Measurements from ENCODE around the gene DCN. TPM values are rescaled to one million over a fixed set of nuclear protein-coding genes. Genes with fewer than 3 reads are reported as not detected.

DCN gene
- polyA plus RNA-seq, 1 experiment: 4,723 TPM

- no peak for TF ChIP-seq CTCF (IDR thresholded peaks at IDR 0.05; ENCODE audit: low read depth, low read length)
- H3K9me3 ChIP-seq (ENCODE audit: control insufficient read depth, insufficient read depth, low read length): no peaks in the 10 kb centered on the region
- ChIA-PET POLR2A (interaction anchor here (0.8 kb wide), 1 partner anchor 27 kb away, joined by 5 read pairs; no protein-coding TSS in a partner anchor), CTCF (interaction anchor here (0.6 to 1.5 kb wide), 2 partner anchors 104 to 873 kb away, joined by 3 to 5 read pairs; no protein-coding TSS in a partner anchor)
- H3K27me3 ChIP-seq (ENCODE audit: control insufficient read depth, insufficient read depth, low read length): no peaks in the 10 kb centered on the region
- H3K4me3 ChIP-seq (ENCODE audit: low read depth, low read length): no peak overlapping the region
- H3K27ac ChIP-seq (ENCODE audit: low read depth, low read length): no peak overlapping the region
- no peak for DNase-seq (ENCODE audit: low read depth, low spot score)
Observed at GRCh38 chr12:91222746-91223145, 40.1 kb upstream of the DCN start.

GRCh38 chr12:91219919-91220318 lies 37.3 kb upstream of the DCN start:
- Histone ChIP-seq H3K27me3 (ENCODE audit: control insufficient read depth, insufficient read depth, low read length) (no peaks in the 10 kb centered on the region), H3K9me3 (ENCODE audit: control insufficient read depth, insufficient read depth, low read length) (no peaks in the 10 kb centered on the region), H3K27ac (ENCODE audit: low read depth, low read length) (no peak overlapping the region), H3K4me3 (ENCODE audit: low read depth, low read length) (no peak overlapping the region)
- POLR2A ChIA-PET: interaction anchor here (1.0 kb wide), 1 partner anchor 41 kb away, joined by 3 read pairs; no protein-coding TSS in a partner anchor
- CTCF ChIA-PET: no interaction called here
- no peak for DNase-seq (ENCODE audit: low read depth, low spot score)
- TF ChIP-seq CTCF (IDR thresholded peaks at IDR 0.05; ENCODE audit: low read depth, low read length): no peak

GRCh38 chr12:91219511-91219910 lies 36.9 kb upstream of the DCN start:
- Histone ChIP-seq H3K27ac (ENCODE audit: low read depth, low read length) (no peak overlapping the region), H3K27me3 (ENCODE audit: control insufficient read depth, insufficient read depth, low read length) (no peaks in the 10 kb centered on the region), H3K9me3 (ENCODE audit: control insufficient read depth, insufficient read depth, low read length) (no peaks in the 10 kb centered on the region), H3K4me3 (ENCODE audit: low read depth, low read length) (no peak overlapping the region)
- no peak for DNase-seq (ENCODE audit: low read depth, low spot score)
- CTCF ChIA-PET: no interaction called here
- POLR2A ChIA-PET: interaction anchor here (1.0 kb wide), 1 partner anchor 41 kb away, joined by 3 read pairs; no protein-coding TSS in a partner anchor
- TF ChIP-seq CTCF (IDR thresholded peaks at IDR 0.05; ENCODE audit: low read depth, low read length): no peak

GRCh38 chr12:91216871-91217270 lies 34.3 kb upstream of the DCN start:
- POLR2A ChIA-PET: no interaction called here
- H3K4me3 ChIP-seq (ENCODE audit: low read depth, low read length): no peak overlapping the region
- H3K27me3 ChIP-seq (ENCODE audit: control insufficient read depth, insufficient read depth, low read length): no peaks in the 10 kb centered on the region
- DNase-seq (ENCODE audit: low read depth, low spot score): no peak
- no peaks in the 10 kb centered on the region for H3K9me3 ChIP-seq (ENCODE audit: control insufficient read depth, insufficient read depth, low read length)
- CTCF ChIA-PET: interaction anchor here (1.0 kb wide), 1 partner anchor 108 kb away, joined by 4 read pairs; no protein-coding TSS in a partner anchor
- TF ChIP-seq CTCF (IDR thresholded peaks at IDR 0.05; ENCODE audit: low read depth, low read length): no peak
- H3K27ac ChIP-seq (ENCODE audit: low read depth, low read length): no peak overlapping the region

- Histone ChIP-seq H3K27ac (ENCODE audit: low read depth, low read length) (peak overlapping the region; percentile 65), H3K4me3 (ENCODE audit: low read depth, low read length) (no peak overlapping the region), H3K27me3 (ENCODE audit: control insufficient read depth, insufficient read depth, low read length) (no peaks in the 10 kb centered on the region), H3K9me3 (ENCODE audit: control insufficient read depth, insufficient read depth, low read length) (no peaks in the 10 kb centered on the region)
- CTCF ChIA-PET: interaction anchor here (1.0 to 1.3 kb wide), 2 partner anchors 109 to 257 kb away, joined by 3 to 4 read pairs; no protein-coding TSS in a partner anchor
- POLR2A ChIA-PET: interaction anchor here (0.6 to 1.8 kb wide), 2 partner anchors 21 to 34 kb away, joined by 5 to 8 read pairs; partner anchors contain the start of gene DCN
- TF ChIP-seq CTCF (IDR thresholded peaks at IDR 0.05; ENCODE audit: low read depth, low read length): no peak
- DNase-seq (ENCODE audit: low read depth, low spot score): peak; percentile 67
Observed at GRCh38 chr12:91215940-91216454, 33.4 kb upstream of the DCN start.
